H1 (cell line): Measurements from ENCODE around the gene KCTD16. TPM values are rescaled to one million over a fixed set of nuclear protein-coding genes. Genes with fewer than 3 reads are reported as not detected.

ENCODE experiments used
- CTCF ChIA-PET: fragments of 300-600 bp; sonication (Branson Sonifier 250); formaldehyde crosslinking; loops from one replicate; lab custom pipeline; 2021; ENCODE audit not compliant: partially characterized antibody; lab: Charles Lee
- POLR2A ChIA-PET: fragments of 300-600 bp; sonication (Branson Sonifier 250); formaldehyde crosslinking; loops from one replicate; lab custom pipeline; 2021; ENCODE audit warnings: inconsistent platforms; ENCODE audit not compliant: partially characterized antibody; lab: Charles Lee
- DNase-seq, 2 experiments: peaks; one replicate each; pipeline versions ENCODE4 v3.0.0 to v3.0.0-alpha.2; 2010 to 2022; ENCODE audit warnings: low spot score in 2 of 2, low read depth in 1 of 2, mixed read lengths in 1 of 2
- FAIRE-seq: peaks from 2 replicates; lab custom pipeline; 2011; peaks lifted over from hg19 to GRCh38; lab: Jason Lieb, UNC
- H2AFZ ChIP-seq: 2 replicates; pipeline ENCODE4 v1.8.1; 2012; ENCODE audit warnings: low read length, inconsistent platforms
- H2AK5ac ChIP-seq: 2 replicates; pipeline ENCODE4 v1.6.1; 2013; ENCODE audit warnings: low read depth, low read length
- H2BK120ac ChIP-seq: replicated peaks from 2 replicates; pipeline ENCODE3; 2013; ENCODE audit warnings: low read depth, low read length, inconsistent platforms
- H2BK12ac ChIP-seq: 2 replicates; pipeline ENCODE4 v1.6.1; 2013; ENCODE audit warnings: low read depth, low read length
- H2BK15ac ChIP-seq: 2 replicates; pipeline ENCODE4 v1.6.1; 2013; ENCODE audit warnings: low read length
- H2BK20ac ChIP-seq: 2 replicates; pipeline ENCODE4 v1.6.1; 2013; ENCODE audit warnings: low read length
- H2BK5ac ChIP-seq: 2 replicates; pipeline ENCODE4 v1.6.1; 2013; ENCODE audit warnings: low read depth, low read length
- H3K14ac ChIP-seq: 2 replicates; pipeline ENCODE4 v1.6.1; 2013; ENCODE audit warnings: inconsistent platforms; ENCODE audit not compliant: insufficient read length
- H3K18ac ChIP-seq: 2 replicates; pipeline ENCODE4 v1.6.1; 2013; ENCODE audit warnings: low read length; ENCODE audit errors: extremely low read depth
- H3K23ac ChIP-seq: 2 replicates; pipeline ENCODE4 v1.6.1; 2013; ENCODE audit warnings: inconsistent platforms; ENCODE audit not compliant: insufficient read length
- H3K23me2 ChIP-seq: 2 replicates; pipeline ENCODE4 v1.6.1; 2013; ENCODE audit warnings: low read depth, low read length
- H3K27ac ChIP-seq: 2 replicates; pipeline ENCODE4 v1.6.1; 2011; ENCODE audit warnings: low read depth, low read length, inconsistent platforms
- H3K27me3 ChIP-seq, 4 experiments: replicated peaks in 1 of 4; 1 replicate in 1 of 4; 2 replicates in 3 of 4; pipeline versions ENCODE4 v1.6.1 to v1.8.1; 2011 to 2013; ENCODE audit warnings: low read length in 3 of 4, mild to moderate bottlenecking in 3 of 4, inconsistent platforms in 2 of 4, mixed read lengths in 2 of 4, moderate library complexity in 1 of 4; ENCODE audit not compliant: control insufficient read depth in 3 of 4, insufficient read depth in 3 of 4; ENCODE audit errors: extremely low read depth in 1 of 4
- H3K36me3 ChIP-seq, 4 experiments: 2 replicates each; pipeline versions ENCODE4 v1.6.1 to v1.8.1; 2011 to 2013; ENCODE audit warnings: mild to moderate bottlenecking in 4 of 4, low read length in 3 of 4, moderate library complexity in 2 of 4, control low read depth in 1 of 4, inconsistent platforms in 1 of 4; ENCODE audit not compliant: insufficient read depth in 4 of 4, control insufficient read depth in 2 of 4
- H3K4ac ChIP-seq: replicated peaks from 2 replicates; pipeline ENCODE3; 2013; ENCODE audit warnings: low read length, low read depth, mixed read lengths, inconsistent platforms; ENCODE audit not compliant: insufficient read length
- H3K4me1 ChIP-seq, 4 experiments: replicated peaks in 1 of 4; 1 replicate in 1 of 4; 2 replicates in 3 of 4; pipeline versions ENCODE4 v1.6.1 to v1.8.1; 2011 to 2013; ENCODE audit warnings: low read length in 3 of 4, inconsistent platforms in 2 of 4, mixed read lengths in 1 of 4; ENCODE audit not compliant: insufficient read depth in 4 of 4, control insufficient read depth in 3 of 4
- H3K4me2 ChIP-seq, 2 experiments: 2 replicates each; pipeline versions ENCODE4 v1.6.1 to v1.8.1; 2011 to 2013; ENCODE audit warnings: low read depth in 2 of 2, low read length in 2 of 2, control low read depth in 1 of 2, inconsistent platforms in 1 of 2, mild to moderate bottlenecking in 1 of 2; ENCODE audit not compliant: insufficient read depth in 1 of 2
- H3K4me3 ChIP-seq, 4 experiments: fragments of 200-600, 300-600 bp in 1 of 4; sonication (generic), shearing (Covaris generic), sonication (Bioruptor Twin) in 1 of 4; 2 replicates each; pipeline versions ENCODE4 v1.5.1 to v1.8.1; 2011 to 2016; ENCODE audit warnings: low read length in 4 of 4, low read depth in 3 of 4, control low read depth in 2 of 4, inconsistent platforms in 2 of 4, mild to moderate bottlenecking in 2 of 4, mixed read lengths in 1 of 4, moderate library complexity in 1 of 4; ENCODE audit not compliant: insufficient read depth in 2 of 4; ENCODE audit errors: extremely low read depth in 1 of 4
- H3K56ac ChIP-seq: replicated peaks from 2 replicates; pipeline ENCODE3; 2013; ENCODE audit warnings: low read depth, mild to moderate bottlenecking, mixed read lengths, low read length, inconsistent platforms; ENCODE audit not compliant: insufficient read length
- H3K79me1 ChIP-seq: 2 replicates; pipeline ENCODE4 v1.6.1; 2013; ENCODE audit warnings: low read depth, low read length, control low read depth
- H3K79me2 ChIP-seq, 2 experiments: 2 replicates each; pipeline versions ENCODE4 v1.6.1 to v1.8.1; 2012 to 2013; ENCODE audit warnings: low read length in 2 of 2, mild to moderate bottlenecking in 2 of 2, inconsistent platforms in 1 of 2; ENCODE audit not compliant: insufficient read depth in 2 of 2, control insufficient read depth in 1 of 2
- H3K9ac ChIP-seq, 4 experiments: replicated peaks in 1 of 4; 1 replicate in 1 of 4; 2 replicates in 3 of 4; pipeline versions ENCODE4 v1.6.1 to v1.8.1; 2011 to 2013; ENCODE audit warnings: low read depth in 3 of 4, low read length in 3 of 4, control low read depth in 2 of 4, mild to moderate bottlenecking in 2 of 4, moderate library complexity in 2 of 4, inconsistent platforms in 1 of 4; ENCODE audit errors: extremely low read depth in 1 of 4
- H3K9me3 ChIP-seq, 2 experiments: 2 replicates each; pipeline versions ENCODE4 v1.6.1 to v1.8.1; 2012 to 2013; ENCODE audit warnings: mild to moderate bottlenecking in 2 of 2, moderate library complexity in 2 of 2, control low read depth in 1 of 2, inconsistent platforms in 1 of 2, low read depth in 1 of 2, low read length in 1 of 2, mixed read lengths in 1 of 2; ENCODE audit not compliant: insufficient read depth in 2 of 2
- H4K20me1 ChIP-seq, 2 experiments: replicated peaks in 1 of 2; 2 replicates each; pipeline versions ENCODE3 to v1.8.1; 2011 to 2013; ENCODE audit warnings: inconsistent platforms in 2 of 2, low read length in 2 of 2, mild to moderate bottlenecking in 1 of 2; ENCODE audit not compliant: insufficient read depth in 2 of 2, control insufficient read depth in 1 of 2
- H4K5ac ChIP-seq: 2 replicates; pipeline ENCODE4 v1.6.1; 2013; ENCODE audit warnings: low read length, low read depth, mixed read lengths, inconsistent platforms; ENCODE audit not compliant: insufficient read length
- H4K8ac ChIP-seq: 2 replicates; pipeline ENCODE4 v1.8.0; 2013; ENCODE audit warnings: mild to moderate bottlenecking, moderate library complexity, low read length, inconsistent platforms; ENCODE audit not compliant: insufficient read depth; ENCODE audit errors: extremely low read depth
- H4K91ac ChIP-seq: replicated peaks from 2 replicates; pipeline ENCODE3; 2013; ENCODE audit warnings: low read length, mixed read lengths, inconsistent platforms; ENCODE audit not compliant: insufficient read length
- ATF2 ChIP-seq: IDR thresholded peaks from 2 replicates; pipeline ENCODE4 v1.6.1; 2012; ENCODE audit warnings: low read length, inconsistent platforms
- CEBPB ChIP-seq: IDR thresholded peaks from 2 replicates; pipeline ENCODE4 v1.6.1; 2012; ENCODE audit warnings: low read depth, low read length
- CHD2 ChIP-seq: IDR thresholded peaks from 2 replicates; pipeline ENCODE4 v1.6.1; 2012; ENCODE audit warnings: low read length, improper control_type of control experiment
- JUN ChIP-seq: IDR thresholded peaks from 2 replicates; pipeline ENCODE4 v1.6.1; 2011; ENCODE audit warnings: low read depth, mild to moderate bottlenecking, improper control_type of control experiment, low read length
- KDM4A ChIP-seq: IDR thresholded peaks from one replicate; pipeline ENCODE4 v1.7.1; 2012; ENCODE audit warnings: low read depth, mild to moderate bottlenecking, moderate library complexity, low read length, inconsistent platforms; ENCODE audit not compliant: severe bottlenecking
- POLR2AphosphoS5 ChIP-seq: IDR thresholded peaks from 2 replicates; pipeline ENCODE4 v1.6.1; 2011; ENCODE audit warnings: low read depth, low read length
- RNF2 ChIP-seq: fragments of 200-900, 300-1000 bp; sonication (generic); IDR thresholded peaks from 2 replicates; pipeline ENCODE4 v1.7.1; 2016; ENCODE audit warnings: borderline replicate concordance, low read depth, mild to moderate bottlenecking, antibody characterized with exemption, low read length; ENCODE audit not compliant: poor library complexity, severe bottlenecking; ENCODE audit errors: missing control alignments
- SP2 ChIP-seq: IDR thresholded peaks from 2 replicates; pipeline ENCODE4 v1.6.1; 2012; ENCODE audit warnings: mild to moderate bottlenecking, low read length, inconsistent platforms
- TAF1 ChIP-seq: IDR thresholded peaks from 2 replicates; pipeline ENCODE4 v1.6.1; 2011; ENCODE audit warnings: mild to moderate bottlenecking, low read depth, low read length
- polyA plus RNA-seq, 7 experiments: library from polyadenylated mRNA; depleted of rRNA in 3 of 7; stranded (reverse) in 5 of 7; unstranded in 2 of 7; fragments of >200 nt in 5 of 7; fragments of 200-250 nt in 2 of 7; gene quantifications; 1 replicate in 5 of 7; 2 replicates in 1 of 7; 4 replicates in 1 of 7; pipeline versions ENCODE4 v1.2.1 to v1.2.3, GENCODE V29; 2011 to 2013; ENCODE audit warnings: missing spikeins in 2 of 7, mixed read lengths in 2 of 7
- total RNA-seq: library from RNA; stranded (reverse); fragmentation: NEBNext Ultra II Directional; extraction: Animal tissue kit (Norgen Biotek cat#: 25700); gene quantifications from 2 replicates; pipeline ENCODE4 v1.2.1, GENCODE V29; 2021

Gene KCTD16
- total and polyA plus RNA-seq, 2 of the 8 experiments (the other 6 are each of a cell fraction or from before 2014, with no cell fraction given) = 0.03 to 0.24 TPM

DNA sequence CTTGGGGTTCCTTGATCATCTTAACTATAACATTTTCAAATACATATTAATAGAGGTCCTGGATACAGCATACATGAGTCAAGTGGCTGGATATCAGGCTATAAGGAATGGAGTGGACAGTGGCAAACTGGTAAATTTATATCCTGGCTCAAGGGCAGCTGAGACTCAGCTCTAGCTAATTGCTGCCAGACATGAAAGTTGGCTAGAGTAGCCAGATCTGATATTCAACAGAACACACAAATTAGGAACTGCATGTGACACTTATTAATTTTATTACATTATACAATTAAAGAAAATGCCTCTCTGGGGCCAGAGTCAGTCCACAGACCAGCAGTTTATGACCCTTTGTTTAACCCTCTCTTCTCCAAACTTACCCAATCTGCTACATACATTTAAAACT is 206.5 kb downstream of the KCTD16 start:
- H2AFZ ChIP-seq = no peak overlapping the region
- H4K20me1 ChIP-seq = no peaks in the 10 kb centered on the region
- no peaks in the 10 kb centered on the region for H3K79me2 ChIP-seq
- TF ChIP-seq ATF2 (no peak), CEBPB (no peak), RNF2 (no peak), KDM4A (no peak), SP2 (no peak), JUN (no peak), CHD2 (no peak), POLR2AphosphoS5 (no peak), TAF1 (no peak)
- no peak overlapping the region for H3K4me3 ChIP-seq
- no peak overlapping the region for H4K8ac ChIP-seq
- no peaks in the 10 kb centered on the region for H3K79me1 ChIP-seq
- no peak overlapping the region for H3K14ac ChIP-seq
- H3K4ac ChIP-seq = no peak overlapping the region
- no peak overlapping the region for H4K91ac ChIP-seq
- no peak overlapping the region for H3K23ac ChIP-seq
- H3K27ac ChIP-seq = no peak overlapping the region
- no peak overlapping the region for H3K4me2 ChIP-seq
- ChIA-PET POLR2A (no interaction called here), CTCF (interaction anchor here (0.8 kb wide), 1 partner anchor 13 kb away, joined by 3 read pairs; no protein-coding TSS in a partner anchor)
- no peak overlapping the region for H3K18ac ChIP-seq
- DNase-seq (no peak), FAIRE-seq (no peak)
- H2AK5ac ChIP-seq = no peak overlapping the region
- no peak overlapping the region for H2BK5ac ChIP-seq
- no peaks in the 10 kb centered on the region for H3K23me2 ChIP-seq
- H4K5ac ChIP-seq = no peak overlapping the region
- H3K27me3 ChIP-seq = no peaks in the 10 kb centered on the region
- H3K56ac ChIP-seq = no peak overlapping the region
- H2BK15ac ChIP-seq = no peak overlapping the region
- no peak overlapping the region for H2BK12ac ChIP-seq
- no peak overlapping the region for H3K9ac ChIP-seq
- no peak overlapping the region for H2BK120ac ChIP-seq
- no peaks in the 10 kb centered on the region for H3K36me3 ChIP-seq
- no peak overlapping the region for H2BK20ac ChIP-seq
- H3K4me1 ChIP-seq = no peaks in the 10 kb centered on the region
- no peaks in the 10 kb centered on the region for H3K9me3 ChIP-seq
